Measurements from ENCODE around the gene SZT2. TPM values are rescaled to one million over a fixed set of nuclear protein-coding genes. Genes with fewer than 3 reads are reported as not detected.

SZT2 gene
- total RNA-seq, 1 experiment from 2014 or later = 27.9 TPM

DNA sequence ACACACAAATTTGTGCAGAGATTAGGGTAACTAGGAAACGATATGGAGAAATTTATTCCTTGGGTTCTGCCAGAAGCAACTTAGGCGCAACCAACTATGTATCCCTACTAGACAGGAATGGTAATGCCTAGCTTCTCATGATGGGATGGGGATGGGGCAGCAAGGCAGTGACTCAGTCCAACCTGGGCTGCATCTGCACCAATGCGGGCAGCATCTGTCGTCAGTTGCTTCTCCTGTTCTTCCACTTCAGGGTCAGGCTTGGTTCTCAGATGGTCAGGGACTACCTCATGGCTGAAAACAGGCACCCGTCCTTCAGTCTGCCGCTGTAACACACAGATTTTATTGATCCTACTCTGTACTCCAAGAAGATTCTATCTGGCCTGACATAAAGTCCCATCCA lies 3.0 kb upstream of the SZT2 start:
- Histone ChIP-seq H3K4me1 (ENCODE audit: insufficient read depth, low read length, poor library complexity, severe bottlenecking) (peaks cover 15% of the 10 kb centered on the region), H3K36me3 (ENCODE audit: insufficient read depth, low read length, poor library complexity, severe bottlenecking) (peaks cover 49% of the 10 kb centered on the region), H3K27me3 (replicated peaks; ENCODE audit: insufficient read depth, low read depth, low read length, poor library complexity) (no peaks in the 10 kb centered on the region), H3K9me3 (ENCODE audit: low read depth, low read length, poor library complexity, severe bottlenecking) (no peaks in the 10 kb centered on the region), H3K27ac (ENCODE audit: low read depth, low read length, poor library complexity, severe bottlenecking) (no peak overlapping the region), H3K4me3 (ENCODE audit: low read depth, low read length, poor library complexity, severe bottlenecking) (no peak overlapping the region)
- intact Hi-C loops (cut with micrococcal nuclease; ENCODE audit: unreplicated experiment) = no loop called here
- no peak for DNase-seq (ENCODE audit: low spot score)
- CTCF ChIA-PET = no interaction called here
- no TSS peak for BruUV-seq (replicated peaks)
- no peak for TF ChIP-seq EZH2 (IDR thresholded peaks at IDR 0.05; ENCODE audit: borderline replicate concordance, low read depth, low read length, poor library complexity, severe bottlenecking)
- TF ChIP-seq, protein P1, sequence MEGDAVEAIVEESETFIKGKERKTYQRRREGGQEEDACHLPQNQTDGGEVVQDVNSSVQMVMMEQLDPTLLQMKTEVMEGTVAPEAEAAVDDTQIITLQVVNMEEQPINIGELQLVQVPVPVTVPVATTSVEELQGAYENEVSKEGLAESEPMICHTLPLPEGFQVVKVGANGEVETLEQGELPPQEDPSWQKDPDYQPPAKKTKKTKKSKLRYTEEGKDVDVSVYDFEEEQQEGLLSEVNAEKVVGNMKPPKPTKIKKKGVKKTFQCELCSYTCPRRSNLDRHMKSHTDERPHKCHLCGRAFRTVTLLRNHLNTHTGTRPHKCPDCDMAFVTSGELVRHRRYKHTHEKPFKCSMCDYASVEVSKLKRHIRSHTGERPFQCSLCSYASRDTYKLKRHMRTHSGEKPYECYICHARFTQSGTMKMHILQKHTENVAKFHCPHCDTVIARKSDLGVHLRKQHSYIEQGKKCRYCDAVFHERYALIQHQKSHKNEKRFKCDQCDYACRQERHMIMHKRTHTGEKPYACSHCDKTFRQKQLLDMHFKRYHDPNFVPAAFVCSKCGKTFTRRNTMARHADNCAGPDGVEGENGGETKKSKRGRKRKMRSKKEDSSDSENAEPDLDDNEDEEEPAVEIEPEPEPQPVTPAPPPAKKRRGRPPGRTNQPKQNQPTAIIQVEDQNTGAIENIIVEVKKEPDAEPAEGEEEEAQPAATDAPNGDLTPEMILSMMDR (conservative IDR thresholded peaks at IDR 0.05; ENCODE audit: low read depth, low read length) = no peak
- POLR2A ChIA-PET (ENCODE audit: low non-redundant PET) = no interaction called here

- Histone ChIP-seq H3K27me3 (replicated peaks; ENCODE audit: insufficient read depth, low read depth, low read length, poor library complexity) (no peaks in the 10 kb centered on the region), H3K4me1 (ENCODE audit: insufficient read depth, low read length, poor library complexity, severe bottlenecking) (peaks cover 5% of the 10 kb centered on the region), H3K9me3 (ENCODE audit: low read depth, low read length, poor library complexity, severe bottlenecking) (no peaks in the 10 kb centered on the region), H3K27ac (ENCODE audit: low read depth, low read length, poor library complexity, severe bottlenecking) (no peak overlapping the region), H3K4me3 (ENCODE audit: low read depth, low read length, poor library complexity, severe bottlenecking) (no peak overlapping the region), H3K36me3 (ENCODE audit: insufficient read depth, low read length, poor library complexity, severe bottlenecking) (peaks cover 46% of the 10 kb centered on the region)
- intact Hi-C loops (cut with micrococcal nuclease; ENCODE audit: unreplicated experiment) = no loop called here
- CTCF ChIA-PET = no interaction called here
- TF ChIP-seq EZH2 (IDR thresholded peaks at IDR 0.05; ENCODE audit: borderline replicate concordance, low read depth, low read length, poor library complexity, severe bottlenecking) = no peak
- TF ChIP-seq, protein P1 (conservative IDR thresholded peaks at IDR 0.05; ENCODE audit: low read depth, low read length) = no peak
- DNase-seq (ENCODE audit: low spot score) = no peak
- no TSS peak for BruUV-seq (replicated peaks)
- POLR2A ChIA-PET (ENCODE audit: low non-redundant PET) = no interaction called here
These were observed 1.6 kb upstream of the SZT2 start for GRCh38 chr1:43387976-43388599.

GRCh38 chr1:43388613-43389012 lies 1.1 kb upstream of the SZT2 start:
- Histone ChIP-seq H3K9me3 (ENCODE audit: low read depth, low read length, poor library complexity, severe bottlenecking) (no peaks in the 10 kb centered on the region), H3K27ac (ENCODE audit: low read depth, low read length, poor library complexity, severe bottlenecking) (peak overlapping the region; percentile 83), H3K36me3 (ENCODE audit: insufficient read depth, low read length, poor library complexity, severe bottlenecking) (peaks cover 41% of the 10 kb centered on the region), H3K4me1 (ENCODE audit: insufficient read depth, low read length, poor library complexity, severe bottlenecking) (peaks cover 5% of the 10 kb centered on the region), H3K4me3 (ENCODE audit: low read depth, low read length, poor library complexity, severe bottlenecking) (peak overlapping the region; percentile 80), H3K27me3 (replicated peaks; ENCODE audit: insufficient read depth, low read depth, low read length, poor library complexity) (no peaks in the 10 kb centered on the region)
- BruUV-seq (replicated peaks) = no TSS peak
- ChIA-PET POLR2A (ENCODE audit: low non-redundant PET) (no interaction called here), CTCF (no interaction called here)
- intact Hi-C loops (cut with micrococcal nuclease; ENCODE audit: unreplicated experiment) = no loop called here
- DNase-seq (ENCODE audit: low spot score) = no peak
- TF ChIP-seq, protein P1 (conservative IDR thresholded peaks at IDR 0.05; ENCODE audit: low read depth, low read length) = no peak
- no peak for TF ChIP-seq EZH2 (IDR thresholded peaks at IDR 0.05; ENCODE audit: borderline replicate concordance, low read depth, low read length, poor library complexity, severe bottlenecking)
